Testis (tissue), 2 donors: Measurements from ENCODE around the gene UBA1.

Source experiments
- POLR2A ChIP-seq: fragments of 450-650 bp; IDR thresholded peaks from one replicate; pipeline ENCODE4 v1.6.1; 2017; ENCODE audit warnings: antibody characterized with exemption, mild to moderate bottlenecking, moderate library complexity
- TF ChIP-seq, protein P1 (sequence below), 3 experiments: fragments of 450-650 bp in 2 of 3; fragments of 200-600 bp in 1 of 3; sonication (generic) in 1 of 3; IDR thresholded peaks; one replicate each; pipeline ENCODE4 v1.5.1; 2016 to 2019; ENCODE audit warnings: antibody characterized with exemption in 3 of 3, mild to moderate bottlenecking in 2 of 3, moderate library complexity in 1 of 3

DNA sequence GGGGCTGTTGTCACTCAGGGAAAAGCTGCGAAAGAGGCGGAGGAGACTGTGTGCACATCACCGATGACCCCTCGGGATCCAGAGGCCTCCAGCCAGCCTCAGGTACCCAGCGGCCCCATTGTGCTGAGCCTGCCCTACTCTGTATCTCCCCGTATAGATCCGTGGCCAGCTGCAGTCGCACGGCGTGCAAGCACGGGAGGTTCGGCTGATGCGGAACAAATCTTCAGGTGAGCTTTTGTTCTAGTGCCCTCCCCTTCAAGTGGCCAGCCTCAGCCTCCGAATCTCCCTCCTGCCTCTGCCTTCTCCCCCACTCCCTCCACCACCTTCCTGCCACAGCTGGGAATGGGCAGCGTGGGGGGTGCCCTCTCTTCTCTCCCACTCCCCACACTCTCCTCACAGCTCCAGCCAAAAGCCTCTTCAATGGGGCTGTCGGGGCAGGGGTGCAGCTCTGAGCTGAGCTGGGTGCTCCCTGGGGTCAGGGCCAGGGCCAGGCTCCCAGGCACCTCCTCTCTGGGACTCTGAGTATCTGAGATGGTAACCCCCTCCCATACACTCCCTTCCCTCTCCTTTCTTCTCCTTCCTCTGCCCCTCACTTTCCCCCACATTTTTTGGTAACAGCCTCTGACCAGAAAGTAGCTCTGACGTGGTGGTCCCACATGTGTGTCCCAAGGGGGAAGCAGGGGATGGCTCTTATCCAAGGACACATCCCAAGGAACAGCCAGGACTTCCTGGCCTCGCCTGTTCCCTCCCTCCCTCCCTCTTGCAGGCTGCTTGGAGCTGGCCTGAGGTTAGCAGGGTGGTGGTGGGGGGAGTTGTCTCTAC, 20.4 kb upstream of the UBA1 start:
- TF ChIP-seq, protein P1, sequence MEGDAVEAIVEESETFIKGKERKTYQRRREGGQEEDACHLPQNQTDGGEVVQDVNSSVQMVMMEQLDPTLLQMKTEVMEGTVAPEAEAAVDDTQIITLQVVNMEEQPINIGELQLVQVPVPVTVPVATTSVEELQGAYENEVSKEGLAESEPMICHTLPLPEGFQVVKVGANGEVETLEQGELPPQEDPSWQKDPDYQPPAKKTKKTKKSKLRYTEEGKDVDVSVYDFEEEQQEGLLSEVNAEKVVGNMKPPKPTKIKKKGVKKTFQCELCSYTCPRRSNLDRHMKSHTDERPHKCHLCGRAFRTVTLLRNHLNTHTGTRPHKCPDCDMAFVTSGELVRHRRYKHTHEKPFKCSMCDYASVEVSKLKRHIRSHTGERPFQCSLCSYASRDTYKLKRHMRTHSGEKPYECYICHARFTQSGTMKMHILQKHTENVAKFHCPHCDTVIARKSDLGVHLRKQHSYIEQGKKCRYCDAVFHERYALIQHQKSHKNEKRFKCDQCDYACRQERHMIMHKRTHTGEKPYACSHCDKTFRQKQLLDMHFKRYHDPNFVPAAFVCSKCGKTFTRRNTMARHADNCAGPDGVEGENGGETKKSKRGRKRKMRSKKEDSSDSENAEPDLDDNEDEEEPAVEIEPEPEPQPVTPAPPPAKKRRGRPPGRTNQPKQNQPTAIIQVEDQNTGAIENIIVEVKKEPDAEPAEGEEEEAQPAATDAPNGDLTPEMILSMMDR (IDR thresholded peaks at IDR 0.05): no peak
- TF ChIP-seq POLR2A: no peak
